Sigmoid colon (tissue), 7 donors: ENCODE measurements around the gene PHACTR3. TPM values are rescaled to one million over a fixed set of nuclear protein-coding genes. Genes with fewer than 3 reads are reported as not detected.

ENCODE experiments used
- DNase-seq: peaks from one replicate; pipeline ENCODE4 v3.0.0-alpha.2; 2019
- H3K27ac ChIP-seq, 4 donors: fragments of 200-600 bp; sonication (generic); one replicate each; pipeline ENCODE4 v1.5.1; 2016 to 2019; ENCODE audit warnings: mild to moderate bottlenecking in 1 of 4
- H3K27me3 ChIP-seq, 3 donors: fragments of 200-600 bp; sonication (generic); one replicate each; pipeline ENCODE4 v1.5.1; 2019; ENCODE audit warnings: mild to moderate bottlenecking in 1 of 3
- H3K36me3 ChIP-seq, 4 donors: fragments of 200-600 bp; sonication (generic); one replicate each; pipeline ENCODE4 v1.5.1; 2016 to 2019
- H3K4me1 ChIP-seq, 4 donors: fragments of 200-600 bp; sonication (generic); one replicate each; pipeline ENCODE4 v1.5.1; 2017 to 2019
- H3K4me3 ChIP-seq, 4 donors: fragments of 200-600 bp; sonication (generic); one replicate each; pipeline ENCODE4 v1.5.1; 2017 to 2019; ENCODE audit warnings: mild to moderate bottlenecking in 2 of 4, moderate library complexity in 1 of 4
- H3K9me3 ChIP-seq, 4 donors: fragments of 200-600 bp in 3 of 4; sonication (generic) in 3 of 4; one replicate each; pipeline versions ENCODE4 v1.5.1 to v1.6.1; 2013 to 2019
- EP300 ChIP-seq, 4 donors: sonication (generic); formaldehyde crosslinking; IDR thresholded peaks; one replicate each; pipeline ENCODE4 v1.6.1; 2017; ENCODE audit warnings: antibody characterized with exemption in 4 of 4
- POLR2A ChIP-seq, 2 donors: fragments of 450-650 bp; IDR thresholded peaks; one replicate each; pipeline ENCODE4 v1.6.1; 2016; ENCODE audit warnings: antibody characterized with exemption in 2 of 2, mild to moderate bottlenecking in 2 of 2, moderate library complexity in 2 of 2
- POLR2AphosphoS5 ChIP-seq, 4 donors: sonication (generic); formaldehyde crosslinking; IDR thresholded peaks; one replicate each; pipeline ENCODE4 v1.6.1; 2017; ENCODE audit warnings: antibody characterized with exemption in 4 of 4
- WGBS, 2 donors: extraction: QIAGEN DNeasy Blood & Tissue Kit; methylation state at CpG; one replicate each; pipeline ENCODE4 v1.1.7; 2013; 5-methylcytosine and 5-hydroxymethylcytosine counted together
- intact Hi-C: fragments of 100-400 bp; cut with DNase I; formaldehyde crosslinking; loops from one replicate; pipeline ENCODE4 v1.15.1; 2023
- polyA plus RNA-seq, 3 donors: library from polyadenylated mRNA; stranded (reverse); fragments of 200-250 nt; gene quantifications; one replicate each; pipeline ENCODE4 v1.2.3, GENCODE V29; 2013
- total RNA-seq, 4 donors: library from RNA; depleted of rRNA; stranded (reverse); fragments of >200 nt; gene quantifications; one replicate each; pipeline ENCODE4 v1.1.0, GENCODE V29; 2016
- TF ChIP-seq, protein P1 (sequence below), 4 experiments: fragments of 450-650 bp in 3 of 4; fragments of 200-600 bp in 1 of 4; IDR thresholded peaks; one replicate each; pipeline ENCODE4 v1.5.1; 2016 to 2019; ENCODE audit warnings: antibody characterized with exemption in 4 of 4, mild to moderate bottlenecking in 3 of 4, moderate library complexity in 2 of 4
- donor health status: healthy with polysubstance abuse.
- donor health status: Bipolar disorder and iron deficiency.
- donor health status: healthy.

The PHACTR3 gene
- total and polyA plus RNA-seq, 7 donors: under 0.01 to 1.5 (median 0.81) TPM

DNA sequence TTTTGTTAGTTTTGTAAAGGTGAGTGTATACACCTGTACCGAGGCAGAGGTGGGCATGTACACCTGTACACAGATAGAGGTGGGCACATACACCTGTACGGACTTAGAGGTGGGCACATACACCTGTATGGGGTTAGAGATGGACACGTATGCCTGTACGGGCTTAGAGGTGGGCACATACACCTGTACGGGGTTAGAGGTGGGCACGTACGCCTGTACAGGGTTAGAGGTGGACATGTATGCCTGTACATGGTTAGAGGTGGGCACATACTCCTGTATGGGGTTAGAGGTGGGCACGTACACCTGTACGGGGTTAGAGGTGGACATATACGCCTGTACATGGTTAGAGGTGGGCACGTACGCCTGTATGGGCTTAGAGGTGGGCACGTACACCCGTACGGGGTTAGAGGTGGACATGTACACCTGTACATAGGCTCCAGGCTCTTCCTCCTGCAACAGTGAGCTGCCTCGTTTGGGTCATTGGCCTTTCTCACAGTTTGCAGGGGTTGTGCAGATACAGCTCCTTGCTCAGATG lies 63.7 kb downstream of the PHACTR3 start:
- Histone ChIP-seq H3K4me1 (no peaks in the 10 kb centered on the region), H3K27me3 (peaks cover 0 to 10% (median 0%) of the 10 kb centered on the region in 3 donors), H3K36me3 (no peaks in the 10 kb centered on the region), H3K9me3 (no peaks in the 10 kb centered on the region), H3K27ac (no peak overlapping the region), H3K4me3 (no peak overlapping the region)
- TF ChIP-seq, protein P1, sequence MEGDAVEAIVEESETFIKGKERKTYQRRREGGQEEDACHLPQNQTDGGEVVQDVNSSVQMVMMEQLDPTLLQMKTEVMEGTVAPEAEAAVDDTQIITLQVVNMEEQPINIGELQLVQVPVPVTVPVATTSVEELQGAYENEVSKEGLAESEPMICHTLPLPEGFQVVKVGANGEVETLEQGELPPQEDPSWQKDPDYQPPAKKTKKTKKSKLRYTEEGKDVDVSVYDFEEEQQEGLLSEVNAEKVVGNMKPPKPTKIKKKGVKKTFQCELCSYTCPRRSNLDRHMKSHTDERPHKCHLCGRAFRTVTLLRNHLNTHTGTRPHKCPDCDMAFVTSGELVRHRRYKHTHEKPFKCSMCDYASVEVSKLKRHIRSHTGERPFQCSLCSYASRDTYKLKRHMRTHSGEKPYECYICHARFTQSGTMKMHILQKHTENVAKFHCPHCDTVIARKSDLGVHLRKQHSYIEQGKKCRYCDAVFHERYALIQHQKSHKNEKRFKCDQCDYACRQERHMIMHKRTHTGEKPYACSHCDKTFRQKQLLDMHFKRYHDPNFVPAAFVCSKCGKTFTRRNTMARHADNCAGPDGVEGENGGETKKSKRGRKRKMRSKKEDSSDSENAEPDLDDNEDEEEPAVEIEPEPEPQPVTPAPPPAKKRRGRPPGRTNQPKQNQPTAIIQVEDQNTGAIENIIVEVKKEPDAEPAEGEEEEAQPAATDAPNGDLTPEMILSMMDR (IDR thresholded peaks at IDR 0.05): no peak
- TF ChIP-seq EP300 (IDR thresholded peaks at IDR 0.05): no peak
- intact Hi-C loops: no loop called here
- WGBS, 2 donors: 87 to 89% methylated on average over 16 of the region's 16 CpGs
- no peak for DNase-seq

DNA sequence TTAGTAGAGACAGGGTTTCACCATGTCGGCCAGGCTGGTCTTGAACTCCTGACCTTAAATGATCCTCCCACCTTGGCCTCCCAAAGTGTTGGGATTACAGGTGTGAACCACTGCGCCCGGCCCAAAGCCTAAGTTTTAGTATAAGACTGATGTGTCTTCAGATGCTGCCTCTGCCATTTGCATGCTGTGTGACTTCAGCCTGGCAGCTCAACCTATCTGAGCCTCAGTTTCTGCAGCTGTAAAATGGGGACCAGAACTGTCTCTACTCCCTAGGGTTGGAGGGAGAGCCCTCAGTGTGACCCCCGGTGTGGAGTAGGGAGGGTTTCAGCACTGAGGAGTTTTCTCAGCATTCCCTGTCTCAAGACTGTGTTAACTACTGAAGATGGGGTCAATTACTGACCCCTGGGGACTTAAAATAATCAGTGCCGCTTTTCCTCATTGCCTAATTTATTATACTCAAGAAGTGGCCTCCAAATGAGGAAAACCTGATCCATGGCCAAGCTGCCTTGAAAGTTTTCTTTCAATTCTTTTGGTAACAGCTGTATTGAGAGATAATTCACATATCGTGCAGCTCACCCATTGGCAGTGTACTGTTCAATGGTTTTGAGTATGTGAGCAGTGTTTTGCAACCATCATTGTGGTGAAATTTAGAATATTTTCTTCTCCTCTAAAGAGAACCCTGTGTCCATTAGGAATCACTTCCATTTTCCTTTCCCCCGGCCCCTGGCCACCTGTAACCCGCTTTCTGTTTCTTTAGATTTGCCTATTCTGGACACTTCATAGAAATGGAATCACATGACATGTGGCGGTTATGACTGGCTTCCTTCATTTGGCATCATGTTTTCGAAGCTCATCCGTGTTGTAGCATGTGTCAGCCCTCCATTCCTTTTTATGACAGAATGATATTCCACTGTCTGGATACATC lies 64.8 kb downstream of the PHACTR3 start:
- intact Hi-C loops: no loop called here
- Histone ChIP-seq H3K4me3 (no peak overlapping the region), H3K9me3 (no peaks in the 10 kb centered on the region), H3K36me3 (no peaks in the 10 kb centered on the region), H3K4me1 (no peaks in the 10 kb centered on the region), H3K27ac (no peak overlapping the region), H3K27me3 (peaks cover 0 to 8% (median 0%) of the 10 kb centered on the region in 3 donors)
- no peak for DNase-seq
- WGBS, 2 donors: 87 to 89% methylated on average over 11 of the region's 11 CpGs
- TF ChIP-seq POLR2AphosphoS5 (IDR thresholded peaks at IDR 0.05): no peak
- TF ChIP-seq, protein P1 (IDR thresholded peaks at IDR 0.05): no peak
- no peak for TF ChIP-seq EP300 (IDR thresholded peaks at IDR 0.05)
- no peak for TF ChIP-seq POLR2A (IDR thresholded peaks at IDR 0.05)

DNA sequence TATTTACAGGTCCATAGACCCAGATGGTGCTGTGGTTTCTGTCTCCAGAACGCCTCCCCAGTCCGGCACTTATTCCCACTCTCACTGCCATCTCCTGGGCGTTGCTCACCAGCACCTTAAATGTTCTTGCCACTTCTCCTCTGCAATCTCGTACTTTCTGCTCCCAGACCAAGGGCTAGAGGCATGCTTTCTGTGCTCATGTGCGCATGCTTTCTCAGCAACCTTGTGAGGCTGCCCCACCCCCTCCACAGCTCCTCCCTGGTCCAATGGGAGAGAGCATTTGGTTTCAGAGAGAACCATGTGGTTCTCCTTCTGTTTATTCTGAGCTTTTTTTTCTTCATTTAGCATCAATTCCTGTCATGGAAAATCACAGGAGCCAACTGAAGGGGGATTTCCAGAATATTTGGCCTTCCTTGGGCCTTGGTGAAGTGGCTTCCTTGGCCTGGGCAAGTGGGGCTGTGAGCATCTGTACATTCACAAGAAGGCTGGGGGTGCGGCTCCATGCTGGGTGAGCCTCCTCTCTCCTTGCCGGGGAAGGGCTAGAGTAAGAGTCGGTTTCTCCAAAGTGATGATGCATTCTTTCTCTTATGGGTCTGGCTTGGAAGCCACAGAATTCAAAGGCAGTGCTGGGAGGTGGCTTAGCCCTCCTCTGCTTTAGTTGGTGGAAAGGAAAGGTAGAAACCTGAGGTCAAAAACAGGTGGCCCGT lies 66.6 kb downstream of the PHACTR3 start:
- H3K4me3 ChIP-seq: no peak overlapping the region
- no peak for DNase-seq
- H3K9me3 ChIP-seq: no peaks in the 10 kb centered on the region
- 67 to 74% methylated on average over 9 of the region's 9 CpGs for WGBS, 2 donors
- peaks cover 0 to 9% (median 8%) of the 10 kb centered on the region in 3 donors for H3K27me3 ChIP-seq
- no peaks in the 10 kb centered on the region for H3K4me1 ChIP-seq
- intact Hi-C loops: no loop called here
- TF ChIP-seq, protein P1 (IDR thresholded peaks at IDR 0.05): no peak
- TF ChIP-seq POLR2AphosphoS5 (IDR thresholded peaks at IDR 0.05) (no peak), POLR2A (IDR thresholded peaks at IDR 0.05) (no peak), EP300 (IDR thresholded peaks at IDR 0.05) (no peak)
- no peaks in the 10 kb centered on the region for H3K36me3 ChIP-seq
- no peak overlapping the region for H3K27ac ChIP-seq

DNA sequence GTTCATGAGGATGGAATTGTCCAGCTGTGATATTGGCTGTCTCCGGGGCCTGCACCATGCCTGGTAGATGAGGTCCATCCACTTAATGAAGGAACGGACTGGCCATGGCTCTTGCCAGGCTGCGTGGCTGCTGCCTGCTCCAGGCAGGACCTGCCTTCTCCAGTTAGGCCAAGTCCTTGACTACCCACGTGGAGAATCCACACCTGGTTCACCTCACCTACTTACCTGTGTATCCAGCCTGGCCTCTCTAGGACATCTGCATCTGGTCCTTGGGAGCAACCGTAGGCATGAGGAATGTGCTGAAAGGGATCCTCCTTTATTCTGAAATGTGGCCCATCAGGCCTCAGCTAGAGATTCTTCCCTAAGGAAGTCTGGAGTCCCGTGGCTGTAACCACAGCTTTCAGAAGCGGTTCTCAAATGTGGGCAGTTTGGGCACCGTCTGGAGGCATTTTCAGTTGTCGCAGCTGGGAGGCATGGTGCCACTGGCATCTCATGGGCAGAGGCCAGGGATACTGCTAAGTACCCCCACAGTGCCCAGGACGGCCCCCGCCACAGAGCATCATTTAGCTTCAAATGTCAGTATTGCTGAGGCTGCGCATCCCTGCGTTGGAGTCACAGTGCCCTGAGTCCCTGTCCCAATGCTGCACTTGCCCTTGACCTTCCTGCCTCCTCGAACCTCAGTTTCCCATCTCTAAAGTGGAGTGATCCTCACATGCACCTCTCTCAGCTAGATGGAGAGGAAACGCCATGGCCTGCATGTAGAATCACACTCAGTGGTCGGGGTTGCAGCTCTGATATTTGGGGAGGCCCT lies 67.5 kb downstream of the PHACTR3 start:
- no peak for DNase-seq
- H3K9me3 ChIP-seq: no peaks in the 10 kb centered on the region
- H3K36me3 ChIP-seq: no peaks in the 10 kb centered on the region
- no peak overlapping the region for H3K4me3 ChIP-seq
- intact Hi-C loops: no loop called here
- H3K27ac ChIP-seq: no peak overlapping the region
- H3K4me1 ChIP-seq: no peaks in the 10 kb centered on the region
- WGBS, 2 donors: 84% methylated on average over 16 of the region's 16 CpGs
- TF ChIP-seq POLR2A (IDR thresholded peaks at IDR 0.05) (no peak), POLR2AphosphoS5 (IDR thresholded peaks at IDR 0.05) (no peak), EP300 (IDR thresholded peaks at IDR 0.05) (no peak)
- TF ChIP-seq, protein P1 (IDR thresholded peaks at IDR 0.05): no peak
- H3K27me3 ChIP-seq: peaks cover 0 to 14% (median 13%) of the 10 kb centered on the region in 3 donors
